K562 (cell line): ENCODE measurements around the gene DTNB. TPM values are rescaled to one million over a fixed set of nuclear protein-coding genes. Genes with fewer than 3 reads are reported as not detected.

Experiments used
- ATAC-seq: fragments of 200-7000 bp; cut with Tn5 transposase; 3 replicates; pipeline ENCODE4 v1.9.1; 2020; ENCODE audit warnings: moderate library complexity
- BruUV-seq: library from RNA; stranded (reverse); fragments of 400-500 nt; replicated peaks from 2 replicates; lab custom pipeline; 2021; lab: Mats Ljungman, UMichigan
- CTCF ChIA-PET: fragments of 300-600 bp; formaldehyde crosslinking; extraction: SDS; loops from one replicate; lab custom pipeline; 2021; ENCODE audit warnings: low intra/inter-chr PET ratio; lab: Yijun Ruan, JAX
- POLR2A ChIA-PET: fragments of 300-600, 350-650 bp; sonication (Branson Sonifier 250); formaldehyde crosslinking; extraction: SDS; loops from one replicate; lab custom pipeline; 2021; ENCODE audit warnings: antibody characterized with exemption, inconsistent platforms; lab: Yijun Ruan, JAX
- DNase-seq, 4 experiments: peaks; one replicate each; pipeline versions ENCODE4 v3.0.0 to v3.0.0-alpha.2; 2011 to 2018; ENCODE audit warnings: low spot score in 3 of 4, mixed read lengths in 3 of 4; ENCODE audit errors: extremely low read depth in 1 of 4
- FAIRE-seq: peaks from 2 replicates; lab custom pipeline; 2011; peaks lifted over from hg19 to GRCh38; lab: Jason Lieb, UNC
- H2AFZ ChIP-seq: 2 replicates; pipeline ENCODE4 v1.6.0; 2011; ENCODE audit warnings: low read depth, low read length, control low read depth, inconsistent platforms
- H3K27ac ChIP-seq: fragments of 200-600 bp; 3 replicates; pipeline ENCODE4 v1.8.0; 2011; ENCODE audit warnings: low read depth, mild to moderate bottlenecking, control low read depth, inconsistent platforms, low read length, moderate library complexity, mixed read lengths; ENCODE audit errors: extremely low read depth
- H3K27me3 ChIP-seq, 2 experiments: fragments of 300-600 bp in 1 of 2; 2 replicates in 1 of 2; 3 replicates in 1 of 2; pipeline versions ENCODE4 v1.6.0 to v1.8.0; 2011; ENCODE audit warnings: inconsistent platforms in 2 of 2, low read length in 2 of 2, mild to moderate bottlenecking in 1 of 2, mixed read lengths in 1 of 2, moderate library complexity in 1 of 2; ENCODE audit not compliant: control insufficient read depth in 2 of 2, insufficient read depth in 2 of 2
- H3K36me3 ChIP-seq: fragments of 300-600 bp; 3 replicates; pipeline ENCODE4 v1.8.0; 2011; ENCODE audit warnings: mild to moderate bottlenecking, low read length, inconsistent platforms; ENCODE audit not compliant: control insufficient read depth, insufficient read depth
- H3K4me1 ChIP-seq, 2 experiments: fragments of 200-600 bp in 1 of 2; replicated peaks in 1 of 2; 2 replicates in 1 of 2; 3 replicates in 1 of 2; pipeline versions ENCODE4 v1.5.1 to v1.8.0; 2011; ENCODE audit warnings: inconsistent platforms in 2 of 2, low read length in 2 of 2, mild to moderate bottlenecking in 1 of 2, mixed read lengths in 1 of 2, moderate library complexity in 1 of 2; ENCODE audit not compliant: control insufficient read depth in 2 of 2, insufficient read depth in 2 of 2
- H3K4me2 ChIP-seq: 2 replicates; pipeline ENCODE4 v1.6.1; 2011; ENCODE audit warnings: low read length, control low read depth, inconsistent platforms, mixed read lengths; ENCODE audit not compliant: insufficient read depth
- H3K4me3 ChIP-seq: fragments of 200-600 bp; sonication (generic), shearing (Covaris generic); 2 replicates; pipeline ENCODE4 v1.5.1; 2016; ENCODE audit warnings: control low read depth, inconsistent platforms
- H3K79me2 ChIP-seq: fragments of 200-600 bp; 3 replicates; pipeline ENCODE4 v1.8.0; 2011; ENCODE audit warnings: low read length, inconsistent platforms; ENCODE audit not compliant: control insufficient read depth, insufficient read depth
- H3K9ac ChIP-seq, 2 experiments: 2 replicates each; pipeline versions ENCODE4 v1.6.0 to v1.6.1; 2011; ENCODE audit warnings: low read depth in 2 of 2, low read length in 2 of 2, control low read depth in 1 of 2, inconsistent platforms in 1 of 2, mild to moderate bottlenecking in 1 of 2, mixed read lengths in 1 of 2; ENCODE audit not compliant: insufficient read depth in 1 of 2
- H3K9me1 ChIP-seq: one replicate; pipeline ENCODE4 v1.6.0; 2011; ENCODE audit warnings: inconsistent platforms, mild to moderate bottlenecking, low read length, moderate library complexity; ENCODE audit not compliant: control insufficient read depth, insufficient read depth
- H3K9me3 ChIP-seq: replicated peaks from 2 replicates; pipeline ENCODE4 v1.5.1; 2011; ENCODE audit warnings: low read depth, low read length, inconsistent platforms; ENCODE audit not compliant: control insufficient read depth, insufficient read depth
- H4K20me1 ChIP-seq: replicated peaks from 2 replicates; pipeline ENCODE4 v1.6.1; 2011; ENCODE audit warnings: low read length, inconsistent platforms, mixed read lengths; ENCODE audit not compliant: control insufficient read depth, insufficient read depth
- RBBP5 ChIP-seq: fragments of 200-600 bp; sonication (generic); IDR thresholded peaks from 2 replicates; pipeline ENCODE4 v1.6.1; 2012; ENCODE audit warnings: borderline replicate concordance, mild to moderate bottlenecking, low read length, control low read depth, inconsistent platforms; ENCODE audit not compliant: insufficient read depth, poor library complexity, severe bottlenecking
- ZNF134 ChIP-seq: fragments of 250-450 bp; sonication (Bioruptor Pico); conservative IDR thresholded peaks from 2 replicates; pipeline ENCODE4 v1.4.0; 2020
- WGBS: fragments of 100-300 bp; shearing (Covaris generic); methylation state at CpG from one replicate; pipeline ENCODE4 v1.1.6; 2016; ENCODE audit warnings: low coverage, mixed read lengths; ENCODE audit not compliant: insufficient coverage; ENCODE audit errors: missing lambda C conversion rate; 5-methylcytosine and 5-hydroxymethylcytosine counted together
- in situ Hi-C: fragments of 300-500 bp; cut with MboI; formaldehyde crosslinking; loops from 4 replicates; pipeline ENCODE4 v1.15.0; 2018; ENCODE audit warnings: inconsistent platforms, mixed read lengths
- intact Hi-C: fragments of 100-400 bp; cut with micrococcal nuclease; formaldehyde crosslinking; loops from 2 replicates; pipeline ENCODE4 v1.14.2; 2022
- polyA plus RNA-seq, 8 experiments: library from polyadenylated mRNA; depleted of rRNA in 4 of 8; stranded (reverse) in 5 of 8; unstranded in 3 of 8; fragments of >200 nt; fragmentation: Nextera tagmentation in 2 of 8; fragmentation: Illumina TruSeq in 1 of 8; extraction: Ambion mirVana in 2 of 8; extraction: Trizol in 1 of 8; gene quantifications; 2 replicates each; pipeline versions ENCODE4 v1.2.1 to v1.2.3, GENCODE V29; 2011 to 2014; ENCODE audit warnings: inconsistent platforms in 1 of 8, missing spikeins in 1 of 8
- total RNA-seq, 7 experiments: library from RNA; depleted of rRNA in 6 of 7; stranded (reverse); fragments of >200 nt in 6 of 7; fragmentation: Illumina TruSeq in 2 of 7; extraction: Trizol in 2 of 7; gene quantifications; 2 replicates each; pipeline versions ENCODE4 v1.2.1 to v1.2.3, GENCODE V29; 2011 to 2021; ENCODE audit warnings: low replicate concordance in 1 of 7
- TF ChIP-seq, protein P1 (sequence below): sonication (generic); formaldehyde crosslinking; IDR thresholded peaks from 2 replicates; pipeline ENCODE4 v1.8.0; 2022; ENCODE audit warnings: mild to moderate bottlenecking, missing genetic modification reagents
- TF ChIP-seq, protein P2 (sequence below): fragments of 450-650 bp; IDR thresholded peaks from 2 replicates; pipeline ENCODE4 v1.6.1; 2016; ENCODE audit warnings: missing biosample characterization, missing genetic modification characterization
- TF ChIP-seq, protein P3 (sequence below), 2 experiments: fragments of 150-350 bp in 1 of 2; IDR thresholded peaks; 2 replicates each; pipeline ENCODE4 v1.6.1; 2012 to 2016; ENCODE audit warnings: low read depth in 2 of 2, low read length in 2 of 2, mild to moderate bottlenecking in 1 of 2, moderate library complexity in 1 of 2
- TF ChIP-seq, protein P4 (sequence below): fragments of 200-800 bp; sonication (Bioruptor generic); IDR thresholded peaks from 2 replicates; pipeline ENCODE4 v1.6.1; 2017; ENCODE audit warnings: missing genetic modification characterization, missing compliant biosample characterization

The DTNB gene
- total and polyA plus RNA-seq, 9 of the 15 experiments (the other 6 are each of a cell fraction or from before 2014, with no cell fraction given) = 0.18 to 2.0 (median 0.77) TPM; not detected in 2

DNA sequence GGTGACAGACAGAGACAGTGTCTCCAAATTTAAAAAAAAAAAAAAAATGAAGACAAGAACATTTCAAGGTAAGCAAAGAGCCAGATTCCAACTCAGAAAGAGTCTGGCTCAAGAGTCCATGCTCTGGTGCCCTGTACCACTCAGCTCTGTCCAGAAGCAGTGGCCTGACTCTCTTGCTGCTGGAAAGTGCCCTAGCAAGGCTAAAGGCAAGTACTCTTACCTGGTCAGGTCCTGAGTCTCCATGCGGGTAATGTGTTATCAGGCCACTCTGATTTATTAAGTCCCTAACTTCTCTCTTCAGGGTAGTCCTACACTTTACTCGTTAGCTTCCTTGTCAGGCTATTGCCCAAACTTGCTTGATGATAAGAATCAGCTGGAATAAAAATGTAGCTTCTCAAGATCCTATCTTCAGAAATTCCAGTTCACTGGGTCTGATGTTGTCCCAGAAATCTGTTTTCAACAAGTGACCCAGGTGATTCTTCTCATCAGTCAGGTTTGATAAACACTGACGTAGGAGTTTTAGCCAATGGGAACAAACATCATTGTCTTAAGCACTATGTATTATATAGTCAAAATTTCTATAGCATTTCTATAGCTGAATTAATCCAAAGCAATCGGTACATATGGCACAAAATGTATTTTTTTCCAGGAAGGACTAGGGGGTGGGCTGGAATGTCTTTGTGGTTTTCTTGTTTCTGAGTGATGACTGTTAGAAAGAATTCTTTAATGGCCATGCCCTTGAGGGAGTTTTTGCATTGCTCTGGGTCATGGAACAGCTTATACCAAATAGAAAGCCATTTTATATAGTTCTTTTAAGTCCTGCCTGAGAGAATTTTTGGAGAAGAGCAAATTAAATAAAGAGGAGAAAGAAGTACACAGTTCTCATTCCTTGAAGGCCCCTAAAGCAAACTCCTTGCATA lies 191.7 kb downstream of the DTNB start (continued):
- TF ChIP-seq, protein P1, sequence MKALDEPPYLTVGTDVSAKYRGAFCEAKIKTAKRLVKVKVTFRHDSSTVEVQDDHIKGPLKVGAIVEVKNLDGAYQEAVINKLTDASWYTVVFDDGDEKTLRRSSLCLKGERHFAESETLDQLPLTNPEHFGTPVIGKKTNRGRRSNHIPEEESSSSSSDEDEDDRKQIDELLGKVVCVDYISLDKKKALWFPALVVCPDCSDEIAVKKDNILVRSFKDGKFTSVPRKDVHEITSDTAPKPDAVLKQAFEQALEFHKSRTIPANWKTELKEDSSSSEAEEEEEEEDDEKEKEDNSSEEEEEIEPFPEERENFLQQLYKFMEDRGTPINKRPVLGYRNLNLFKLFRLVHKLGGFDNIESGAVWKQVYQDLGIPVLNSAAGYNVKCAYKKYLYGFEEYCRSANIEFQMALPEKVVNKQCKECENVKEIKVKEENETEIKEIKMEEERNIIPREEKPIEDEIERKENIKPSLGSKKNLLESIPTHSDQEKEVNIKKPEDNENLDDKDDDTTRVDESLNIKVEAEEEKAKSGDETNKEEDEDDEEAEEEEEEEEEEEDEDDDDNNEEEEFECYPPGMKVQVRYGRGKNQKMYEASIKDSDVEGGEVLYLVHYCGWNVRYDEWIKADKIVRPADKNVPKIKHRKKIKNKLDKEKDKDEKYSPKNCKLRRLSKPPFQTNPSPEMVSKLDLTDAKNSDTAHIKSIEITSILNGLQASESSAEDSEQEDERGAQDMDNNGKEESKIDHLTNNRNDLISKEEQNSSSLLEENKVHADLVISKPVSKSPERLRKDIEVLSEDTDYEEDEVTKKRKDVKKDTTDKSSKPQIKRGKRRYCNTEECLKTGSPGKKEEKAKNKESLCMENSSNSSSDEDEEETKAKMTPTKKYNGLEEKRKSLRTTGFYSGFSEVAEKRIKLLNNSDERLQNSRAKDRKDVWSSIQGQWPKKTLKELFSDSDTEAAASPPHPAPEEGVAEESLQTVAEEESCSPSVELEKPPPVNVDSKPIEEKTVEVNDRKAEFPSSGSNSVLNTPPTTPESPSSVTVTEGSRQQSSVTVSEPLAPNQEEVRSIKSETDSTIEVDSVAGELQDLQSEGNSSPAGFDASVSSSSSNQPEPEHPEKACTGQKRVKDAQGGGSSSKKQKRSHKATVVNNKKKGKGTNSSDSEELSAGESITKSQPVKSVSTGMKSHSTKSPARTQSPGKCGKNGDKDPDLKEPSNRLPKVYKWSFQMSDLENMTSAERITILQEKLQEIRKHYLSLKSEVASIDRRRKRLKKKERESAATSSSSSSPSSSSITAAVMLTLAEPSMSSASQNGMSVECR (CRISPR knock-in tag) = no peak
- TF ChIP-seq RBBP5 (no peak), ZNF134 (CRISPR knock-in tag) (no peak)

DNA sequence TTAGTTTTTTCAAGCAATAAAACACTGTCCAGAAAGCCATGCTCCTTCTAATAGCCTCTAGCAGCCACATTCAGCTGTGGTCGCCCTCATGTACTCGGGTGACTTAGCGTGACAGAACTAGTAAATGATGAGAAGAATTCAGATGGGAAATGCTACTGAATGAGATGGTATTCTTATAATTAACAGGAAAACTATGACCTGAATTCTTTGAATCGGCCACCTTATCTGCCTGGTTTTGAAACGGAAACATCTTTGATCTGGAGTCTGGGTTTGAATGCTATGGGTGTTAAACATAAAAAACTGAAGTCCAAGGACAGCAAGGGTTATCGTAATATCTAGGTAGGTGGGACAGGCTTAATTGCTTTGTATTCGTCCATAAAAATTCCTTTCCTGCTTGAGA lies 192.8 kb downstream of the DTNB start:
- no peaks in the 10 kb centered on the region for H3K4me1 ChIP-seq
- DNase-seq = no peak
- ATAC-seq = no peak
- H3K9me3 ChIP-seq = no peaks in the 10 kb centered on the region
- H2AFZ ChIP-seq = no peak overlapping the region
- no peak for FAIRE-seq
- H4K20me1 ChIP-seq = no peaks in the 10 kb centered on the region
- in situ Hi-C loops (no loop called here), intact Hi-C loops (no loop called here)
- CTCF ChIA-PET = no interaction called here
- BruUV-seq = no TSS peak
- H3K27ac ChIP-seq = no peak overlapping the region
- no peak overlapping the region for H3K4me2 ChIP-seq
- no peaks in the 10 kb centered on the region for H3K36me3 ChIP-seq
- WGBS = 2% methylated on average over 7 of the region's 7 CpGs
- H3K9me1 ChIP-seq = no peaks in the 10 kb centered on the region
- H3K4me3 ChIP-seq = no peak overlapping the region
- peaks cover 6 to 10% of the 10 kb centered on the region in 2 experiments for H3K27me3 ChIP-seq
- no peak overlapping the region for H3K9ac ChIP-seq
- POLR2A ChIA-PET = interaction anchor here (0.9 to 1.2 kb wide), 2 partner anchors 20 to 111 kb away, joined by 3 read pairs; no protein-coding TSS in a partner anchor
- H3K79me2 ChIP-seq = no peaks in the 10 kb centered on the region
- TF ChIP-seq, protein P2, sequence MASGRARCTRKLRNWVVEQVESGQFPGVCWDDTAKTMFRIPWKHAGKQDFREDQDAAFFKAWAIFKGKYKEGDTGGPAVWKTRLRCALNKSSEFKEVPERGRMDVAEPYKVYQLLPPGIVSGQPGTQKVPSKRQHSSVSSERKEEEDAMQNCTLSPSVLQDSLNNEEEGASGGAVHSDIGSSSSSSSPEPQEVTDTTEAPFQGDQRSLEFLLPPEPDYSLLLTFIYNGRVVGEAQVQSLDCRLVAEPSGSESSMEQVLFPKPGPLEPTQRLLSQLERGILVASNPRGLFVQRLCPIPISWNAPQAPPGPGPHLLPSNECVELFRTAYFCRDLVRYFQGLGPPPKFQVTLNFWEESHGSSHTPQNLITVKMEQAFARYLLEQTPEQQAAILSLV (tag) = no peak
- TF ChIP-seq, protein P3, sequence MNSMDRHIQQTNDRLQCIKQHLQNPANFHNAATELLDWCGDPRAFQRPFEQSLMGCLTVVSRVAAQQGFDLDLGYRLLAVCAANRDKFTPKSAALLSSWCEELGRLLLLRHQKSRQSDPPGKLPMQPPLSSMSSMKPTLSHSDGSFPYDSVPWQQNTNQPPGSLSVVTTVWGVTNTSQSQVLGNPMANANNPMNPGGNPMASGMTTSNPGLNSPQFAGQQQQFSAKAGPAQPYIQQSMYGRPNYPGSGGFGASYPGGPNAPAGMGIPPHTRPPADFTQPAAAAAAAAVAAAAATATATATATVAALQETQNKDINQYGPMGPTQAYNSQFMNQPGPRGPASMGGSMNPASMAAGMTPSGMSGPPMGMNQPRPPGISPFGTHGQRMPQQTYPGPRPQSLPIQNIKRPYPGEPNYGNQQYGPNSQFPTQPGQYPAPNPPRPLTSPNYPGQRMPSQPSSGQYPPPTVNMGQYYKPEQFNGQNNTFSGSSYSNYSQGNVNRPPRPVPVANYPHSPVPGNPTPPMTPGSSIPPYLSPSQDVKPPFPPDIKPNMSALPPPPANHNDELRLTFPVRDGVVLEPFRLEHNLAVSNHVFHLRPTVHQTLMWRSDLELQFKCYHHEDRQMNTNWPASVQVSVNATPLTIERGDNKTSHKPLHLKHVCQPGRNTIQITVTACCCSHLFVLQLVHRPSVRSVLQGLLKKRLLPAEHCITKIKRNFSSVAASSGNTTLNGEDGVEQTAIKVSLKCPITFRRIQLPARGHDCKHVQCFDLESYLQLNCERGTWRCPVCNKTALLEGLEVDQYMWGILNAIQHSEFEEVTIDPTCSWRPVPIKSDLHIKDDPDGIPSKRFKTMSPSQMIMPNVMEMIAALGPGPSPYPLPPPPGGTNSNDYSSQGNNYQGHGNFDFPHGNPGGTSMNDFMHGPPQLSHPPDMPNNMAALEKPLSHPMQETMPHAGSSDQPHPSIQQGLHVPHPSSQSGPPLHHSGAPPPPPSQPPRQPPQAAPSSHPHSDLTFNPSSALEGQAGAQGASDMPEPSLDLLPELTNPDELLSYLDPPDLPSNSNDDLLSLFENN (IDR thresholded peaks at IDR 0.05; ENCODE audit: low read depth in 2 of 2, low read length in 2 of 2) = no peak
- TF ChIP-seq, protein P4, sequence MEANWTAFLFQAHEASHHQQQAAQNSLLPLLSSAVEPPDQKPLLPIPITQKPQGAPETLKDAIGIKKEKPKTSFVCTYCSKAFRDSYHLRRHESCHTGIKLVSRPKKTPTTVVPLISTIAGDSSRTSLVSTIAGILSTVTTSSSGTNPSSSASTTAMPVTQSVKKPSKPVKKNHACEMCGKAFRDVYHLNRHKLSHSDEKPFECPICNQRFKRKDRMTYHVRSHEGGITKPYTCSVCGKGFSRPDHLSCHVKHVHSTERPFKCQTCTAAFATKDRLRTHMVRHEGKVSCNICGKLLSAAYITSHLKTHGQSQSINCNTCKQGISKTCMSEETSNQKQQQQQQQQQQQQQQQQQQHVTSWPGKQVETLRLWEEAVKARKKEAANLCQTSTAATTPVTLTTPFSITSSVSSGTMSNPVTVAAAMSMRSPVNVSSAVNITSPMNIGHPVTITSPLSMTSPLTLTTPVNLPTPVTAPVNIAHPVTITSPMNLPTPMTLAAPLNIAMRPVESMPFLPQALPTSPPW (CRISPR knock-in tag) = no peak
